Measurements from ENCODE around the gene CHAF1B.
"Not testable (repeated sequence)": the region's sequence is repeated elsewhere in the genome, so short reads cannot be mapped to it uniquely, and the experiment has no call there.

The CHAF1B gene

DNA sequence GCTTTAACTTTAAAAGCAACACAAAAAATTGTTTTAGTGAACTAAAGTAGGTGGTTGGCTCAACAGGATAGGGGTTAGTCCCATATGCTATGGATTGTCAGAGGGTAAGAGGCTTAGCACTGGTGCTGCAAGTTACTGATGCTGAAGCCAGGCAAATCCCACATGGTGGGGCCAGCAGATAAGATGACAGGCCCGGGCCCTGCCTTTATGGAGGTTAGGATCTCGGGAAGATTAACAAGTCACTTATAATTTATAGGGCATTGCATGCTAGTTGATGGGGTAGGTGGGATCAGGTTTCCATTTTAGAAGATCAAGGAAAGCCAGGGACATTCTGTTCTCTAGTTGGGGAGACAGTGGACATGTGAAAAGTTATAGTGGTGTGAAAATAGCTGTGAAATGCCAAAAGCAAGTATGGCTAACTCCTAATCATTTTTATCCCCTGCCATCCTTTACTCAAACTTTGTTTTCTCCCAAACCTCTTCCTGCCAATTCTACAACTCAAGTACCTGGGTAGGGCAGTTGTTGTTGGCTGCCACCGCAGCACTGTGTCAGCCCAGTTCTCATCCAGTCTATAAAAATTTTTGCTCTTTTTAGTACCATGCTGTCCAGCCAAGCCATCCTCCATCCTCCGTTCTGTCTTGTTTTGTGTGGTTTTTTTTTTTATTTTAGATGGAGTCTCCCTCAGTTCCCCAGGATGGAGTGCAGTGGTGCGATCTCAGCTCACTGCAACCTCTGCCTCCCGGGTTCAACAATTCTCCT is 10.3 kb downstream of the CHAF1B start:
- H3K27ac ChIP-seq, result no peak overlapping the region
- TF ChIP-seq, protein P1, sequence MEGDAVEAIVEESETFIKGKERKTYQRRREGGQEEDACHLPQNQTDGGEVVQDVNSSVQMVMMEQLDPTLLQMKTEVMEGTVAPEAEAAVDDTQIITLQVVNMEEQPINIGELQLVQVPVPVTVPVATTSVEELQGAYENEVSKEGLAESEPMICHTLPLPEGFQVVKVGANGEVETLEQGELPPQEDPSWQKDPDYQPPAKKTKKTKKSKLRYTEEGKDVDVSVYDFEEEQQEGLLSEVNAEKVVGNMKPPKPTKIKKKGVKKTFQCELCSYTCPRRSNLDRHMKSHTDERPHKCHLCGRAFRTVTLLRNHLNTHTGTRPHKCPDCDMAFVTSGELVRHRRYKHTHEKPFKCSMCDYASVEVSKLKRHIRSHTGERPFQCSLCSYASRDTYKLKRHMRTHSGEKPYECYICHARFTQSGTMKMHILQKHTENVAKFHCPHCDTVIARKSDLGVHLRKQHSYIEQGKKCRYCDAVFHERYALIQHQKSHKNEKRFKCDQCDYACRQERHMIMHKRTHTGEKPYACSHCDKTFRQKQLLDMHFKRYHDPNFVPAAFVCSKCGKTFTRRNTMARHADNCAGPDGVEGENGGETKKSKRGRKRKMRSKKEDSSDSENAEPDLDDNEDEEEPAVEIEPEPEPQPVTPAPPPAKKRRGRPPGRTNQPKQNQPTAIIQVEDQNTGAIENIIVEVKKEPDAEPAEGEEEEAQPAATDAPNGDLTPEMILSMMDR (IDR thresholded peaks at IDR 0.05), result no peak
- TF ChIP-seq ZFX (IDR thresholded peaks at IDR 0.05; ENCODE audit: borderline replicate concordance), result no peak

DNA sequence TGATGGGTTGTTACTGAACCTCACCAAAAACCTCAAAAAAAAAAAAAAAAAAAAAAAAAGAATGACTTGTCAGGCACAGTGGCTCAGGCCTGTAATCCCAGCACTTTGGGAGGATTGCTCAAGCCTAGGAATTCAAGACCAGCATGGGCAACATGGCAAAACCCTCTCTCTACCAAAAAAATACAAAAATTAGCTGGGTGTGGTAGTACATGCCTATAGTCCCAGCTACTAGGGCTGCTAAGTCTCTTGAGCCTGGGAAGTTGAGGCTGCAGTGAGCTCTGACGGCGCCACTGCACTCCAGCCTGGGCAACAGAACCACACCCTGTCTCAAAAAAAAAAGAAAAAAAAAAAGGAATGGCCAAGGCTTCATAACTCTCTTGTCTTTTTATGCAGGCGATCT is 11.1 kb downstream of the CHAF1B start:
- TF ChIP-seq, protein P1 (IDR thresholded peaks at IDR 0.05), result no peak
- TF ChIP-seq ZFX (IDR thresholded peaks at IDR 0.05; ENCODE audit: borderline replicate concordance), result no peak
- H3K27ac ChIP-seq, result no peak overlapping the region

DNA sequence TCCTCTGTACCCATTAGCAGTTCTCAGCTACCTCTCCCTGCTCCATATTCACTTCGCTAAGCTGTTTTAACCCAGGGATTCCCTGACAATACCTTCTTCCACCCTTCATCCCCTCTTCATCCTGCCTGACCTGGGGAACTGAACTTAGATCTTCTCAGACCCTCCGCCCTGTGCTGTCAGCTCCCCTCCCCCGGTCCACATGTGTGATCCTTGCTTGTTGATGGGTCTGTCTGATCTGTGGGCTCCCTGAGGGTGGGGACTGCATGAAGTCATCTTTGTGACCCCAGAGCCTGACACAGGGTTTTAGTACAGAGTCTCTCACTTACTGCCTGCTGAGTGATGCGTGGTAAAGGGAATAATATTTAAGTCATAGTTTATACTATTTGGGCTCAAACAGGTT is 11.8 kb downstream of the CHAF1B start:
- H3K27ac ChIP-seq, result no peak overlapping the region

DNA sequence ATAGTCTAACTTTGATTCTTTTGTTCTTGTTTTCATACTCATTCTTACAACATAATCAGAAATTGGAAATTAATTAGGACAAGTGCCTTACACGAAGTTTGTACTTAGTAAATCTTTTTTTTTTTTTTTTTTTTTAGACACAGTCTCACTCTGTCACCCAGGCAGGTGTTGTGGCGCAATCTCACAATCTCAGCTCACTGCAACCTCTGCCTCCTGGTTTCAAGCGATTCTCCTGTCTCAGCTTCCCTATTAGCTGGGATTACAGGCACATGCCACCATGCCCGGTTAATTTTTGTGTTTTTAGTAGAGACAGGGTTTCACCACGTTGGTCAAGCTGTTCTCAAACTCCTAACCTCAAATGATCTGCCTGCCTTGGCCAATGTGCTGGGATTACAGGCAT is 12.4 kb downstream of the CHAF1B start:
- no peak for TF ChIP-seq ZFX (IDR thresholded peaks at IDR 0.05; ENCODE audit: borderline replicate concordance)
- TF ChIP-seq, protein P1 (IDR thresholded peaks at IDR 0.05), result no peak
- H3K27ac ChIP-seq, result no peak overlapping the region

More for the DNA sequence above, 11.8 kb downstream of the CHAF1B start:
- TF ChIP-seq ZFX (IDR thresholded peaks at IDR 0.05; ENCODE audit: borderline replicate concordance), result no peak
- TF ChIP-seq, protein P1 (IDR thresholded peaks at IDR 0.05), result no peak

DNA sequence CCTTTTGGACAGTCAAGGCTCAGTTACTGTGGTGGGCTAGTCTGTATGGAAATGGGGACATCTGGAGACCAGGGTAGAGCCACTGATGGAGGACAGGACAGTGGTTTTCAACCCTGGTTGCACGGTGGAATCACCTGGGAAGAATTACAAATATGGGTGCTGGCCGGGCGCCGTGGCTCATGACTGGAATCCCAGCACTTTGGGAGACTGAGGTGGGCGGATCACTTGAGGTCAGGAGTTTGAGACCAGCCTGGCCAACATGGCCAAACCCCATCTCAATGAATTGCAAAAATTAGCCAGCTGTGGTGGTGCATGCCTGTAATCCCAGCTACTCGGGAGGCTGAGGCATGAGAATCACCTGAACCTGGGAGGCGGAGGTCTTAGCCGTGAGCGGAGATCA is 14.5 kb downstream of the CHAF1B start:
- H3K27ac ChIP-seq, result not testable (repeated sequence)

DNA sequence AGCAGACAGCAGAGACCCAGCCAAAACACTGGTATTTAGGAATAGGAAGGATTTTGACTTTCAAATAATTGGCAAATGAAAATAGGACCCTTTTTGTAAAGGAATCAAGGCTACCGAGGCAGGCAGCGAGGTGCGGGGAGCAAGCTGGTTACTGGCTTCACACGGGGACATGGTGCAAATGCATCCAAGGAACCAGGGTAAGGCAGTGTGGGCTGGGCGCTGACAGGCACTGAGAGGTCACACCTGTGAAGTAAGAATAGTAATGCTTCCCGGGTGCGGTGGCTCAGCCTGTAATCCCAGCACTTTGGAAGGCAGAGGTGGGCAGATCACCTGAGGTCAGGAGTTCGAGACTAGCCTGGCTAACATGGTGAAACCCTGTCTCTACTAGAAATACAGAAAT is 15.5 kb downstream of the CHAF1B start:
- no peak overlapping the region for H3K27ac ChIP-seq
- no peak for TF ChIP-seq ZFX (IDR thresholded peaks at IDR 0.05; ENCODE audit: borderline replicate concordance)
- TF ChIP-seq, protein P1 (IDR thresholded peaks at IDR 0.05), result no peak

DNA sequence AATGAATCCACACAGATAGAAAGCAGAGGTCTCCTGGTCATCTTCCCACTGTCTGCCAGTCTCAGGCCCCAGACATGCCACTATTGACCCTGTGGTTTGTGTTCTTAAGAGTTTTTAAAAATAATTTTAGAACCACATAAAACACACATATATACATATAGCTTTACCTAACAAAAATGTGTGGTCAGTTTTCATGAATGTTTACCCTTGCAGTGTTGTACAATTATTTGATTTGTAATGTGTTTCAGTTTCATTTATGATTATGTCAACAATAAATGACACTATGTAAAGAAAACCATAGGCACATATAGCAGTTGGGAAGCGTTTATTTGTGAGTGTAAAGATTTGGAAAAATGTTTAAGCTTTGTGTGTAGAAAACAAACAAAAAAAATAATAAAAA is 17.1 kb downstream of the CHAF1B start:
- peak overlapping the region; percentile 47 for H3K27ac ChIP-seq
- no peak for TF ChIP-seq ZFX (IDR thresholded peaks at IDR 0.05; ENCODE audit: borderline replicate concordance)
- TF ChIP-seq, protein P1 (IDR thresholded peaks at IDR 0.05), result no peak

DNA sequence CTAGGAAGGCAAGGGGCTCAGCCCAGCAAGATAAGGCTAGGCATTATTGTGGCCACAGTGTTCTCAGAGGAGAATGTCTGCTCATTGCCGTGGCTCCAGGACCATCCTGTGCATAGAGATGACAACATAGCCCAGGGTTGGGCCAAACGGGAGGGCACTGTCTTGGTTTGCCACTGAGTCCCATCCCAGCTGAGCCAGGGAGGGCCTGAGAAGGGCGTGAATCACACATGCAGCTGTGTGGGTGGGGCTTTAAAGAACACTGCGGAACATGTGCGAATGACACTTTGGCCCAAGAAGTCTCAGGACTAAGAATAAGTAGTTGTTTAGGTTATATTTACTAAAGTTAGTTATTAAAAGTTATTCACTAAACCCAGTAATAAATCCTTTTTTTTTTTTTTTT is 18.5 kb downstream of the CHAF1B start:
- no peak for TF ChIP-seq ZFX (IDR thresholded peaks at IDR 0.05; ENCODE audit: borderline replicate concordance)
- TF ChIP-seq, protein P1 (IDR thresholded peaks at IDR 0.05), result no peak
- H3K27ac ChIP-seq, result no peak overlapping the region

Data from 22Rv1 (cell line).